PC-9 (cell line): Measurements from ENCODE around the gene ERCC3.

Experiments
- EZH2 ChIP-seq: fragments of 200-600 bp; sonication (generic); IDR thresholded peaks from 2 replicates; pipeline ENCODE4 v1.8.0; 2017; ENCODE audit warnings: antibody characterized with exemption, low read depth
- TF ChIP-seq, protein P1 (sequence below): fragments of 200-600 bp; sonication (generic); conservative IDR thresholded peaks from 2 replicates; pipeline ENCODE4 v1.6.1; 2017; ENCODE audit warnings: mixed run types, antibody characterized with exemption, mild to moderate bottlenecking, moderate library complexity

DNA sequence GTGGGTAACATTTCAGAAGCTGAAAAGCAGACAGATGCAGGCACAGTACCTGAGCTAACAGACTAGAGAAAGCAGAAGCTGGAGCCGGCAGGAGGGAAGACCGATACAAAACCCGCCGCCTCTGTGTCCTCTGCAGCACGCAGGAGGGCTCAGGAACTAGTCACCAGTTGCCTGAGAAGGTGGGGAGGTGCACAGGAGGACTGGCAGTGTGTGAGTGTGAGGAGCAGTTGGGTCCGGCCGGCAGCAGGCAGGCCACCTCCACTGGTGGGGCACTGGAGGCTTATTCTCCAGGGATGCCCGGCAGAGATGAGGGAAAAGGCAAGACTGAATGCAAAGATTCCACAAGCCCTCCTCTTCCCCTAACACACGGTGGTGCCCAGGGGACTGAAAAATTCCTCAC, 18.2 kb downstream of the ERCC3 start:
- TF ChIP-seq, protein P1, sequence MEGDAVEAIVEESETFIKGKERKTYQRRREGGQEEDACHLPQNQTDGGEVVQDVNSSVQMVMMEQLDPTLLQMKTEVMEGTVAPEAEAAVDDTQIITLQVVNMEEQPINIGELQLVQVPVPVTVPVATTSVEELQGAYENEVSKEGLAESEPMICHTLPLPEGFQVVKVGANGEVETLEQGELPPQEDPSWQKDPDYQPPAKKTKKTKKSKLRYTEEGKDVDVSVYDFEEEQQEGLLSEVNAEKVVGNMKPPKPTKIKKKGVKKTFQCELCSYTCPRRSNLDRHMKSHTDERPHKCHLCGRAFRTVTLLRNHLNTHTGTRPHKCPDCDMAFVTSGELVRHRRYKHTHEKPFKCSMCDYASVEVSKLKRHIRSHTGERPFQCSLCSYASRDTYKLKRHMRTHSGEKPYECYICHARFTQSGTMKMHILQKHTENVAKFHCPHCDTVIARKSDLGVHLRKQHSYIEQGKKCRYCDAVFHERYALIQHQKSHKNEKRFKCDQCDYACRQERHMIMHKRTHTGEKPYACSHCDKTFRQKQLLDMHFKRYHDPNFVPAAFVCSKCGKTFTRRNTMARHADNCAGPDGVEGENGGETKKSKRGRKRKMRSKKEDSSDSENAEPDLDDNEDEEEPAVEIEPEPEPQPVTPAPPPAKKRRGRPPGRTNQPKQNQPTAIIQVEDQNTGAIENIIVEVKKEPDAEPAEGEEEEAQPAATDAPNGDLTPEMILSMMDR: no peak
- no peak for TF ChIP-seq EZH2
